Activated naive CD4-positive, alpha-beta T cell treated with anti-CD3 and anti-CD28 coated beads for 36 hours (primary cell): Measurements from ENCODE around the gene KCNQ1. TPM values are rescaled to one million over a fixed set of nuclear protein-coding genes. Genes with fewer than 3 reads are reported as not detected.

Source experiments
- CTCF ChIA-PET: fragments of 350-600 bp; sonication (Branson Sonifier 250); formaldehyde crosslinking; loops from one replicate; lab custom pipeline; 2021; ENCODE audit warnings: antibody characterized with exemption; lab: Charles Lee
- DNase-seq: peaks from one replicate; pipeline ENCODE4 v3.0.0-alpha.2; 2020
- H3K27ac Mint-ChIP-seq: one replicate; pipeline ENCODE4 v1.8.0; 2021; ENCODE audit warnings: mild to moderate bottlenecking, mixed read lengths
- H3K27me3 Mint-ChIP-seq: one replicate; pipeline ENCODE4 v1.8.0; 2021; ENCODE audit warnings: low read depth, mixed read lengths
- H3K36me3 Mint-ChIP-seq: one replicate; pipeline ENCODE4 v1.8.0; 2021; ENCODE audit warnings: low read depth, mixed read lengths
- H3K4me1 Mint-ChIP-seq: one replicate; pipeline ENCODE4 v1.8.0; 2021; ENCODE audit warnings: low read depth, mixed read lengths
- H3K4me3 Mint-ChIP-seq: one replicate; pipeline ENCODE4 v1.8.0; 2021; ENCODE audit warnings: mild to moderate bottlenecking, moderate library complexity, mixed read lengths
- H3K9me3 Mint-ChIP-seq: one replicate; pipeline ENCODE4 v1.8.0; 2021; ENCODE audit warnings: mixed read lengths
- intact Hi-C: fragments of 100-400 bp; cut with micrococcal nuclease; formaldehyde crosslinking; loops from one replicate; pipeline ENCODE4 v1.15.1; 2023
- total RNA-seq, 2 experiments: library from RNA; stranded (reverse); gene quantifications; one replicate each; pipeline ENCODE4 v1.2.3, GENCODE V29; 2021

Gene KCNQ1
- total RNA-seq, 2 experiments from 2014 or later = 10.6 to 10.8 TPM

DNA sequence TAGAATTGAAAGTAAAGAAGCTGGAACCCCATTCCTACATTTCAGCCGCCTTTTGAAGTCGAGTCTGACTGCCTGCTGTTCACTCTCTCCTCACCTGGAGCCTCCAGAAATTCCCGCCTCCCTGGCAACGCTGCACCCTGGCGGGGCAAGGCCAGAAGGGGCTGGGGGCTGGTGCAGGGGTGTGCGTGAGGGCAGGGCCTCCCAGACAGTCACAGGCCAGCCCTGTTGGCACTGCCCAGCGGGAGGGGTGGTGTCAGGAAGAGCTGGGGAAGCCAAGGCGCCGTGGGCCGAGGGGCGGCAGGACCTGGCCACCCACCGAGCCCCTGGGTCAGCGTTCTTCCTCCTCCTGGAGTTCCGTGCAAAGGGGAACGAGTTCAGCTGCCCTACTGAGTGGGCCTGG lies 131.7 kb downstream of the KCNQ1 start:
- Mint-ChIP-seq H3K27me3 (no peaks in the 10 kb centered on the region), H3K9me3 (no peaks in the 10 kb centered on the region), H3K4me3 (no peak overlapping the region), H3K4me1 (no peaks in the 10 kb centered on the region), H3K27ac (no peak overlapping the region), H3K36me3 (no peaks in the 10 kb centered on the region)
- DNase-seq = no peak
- CTCF ChIA-PET = no interaction called here
- intact Hi-C loops = no loop called here

DNA sequence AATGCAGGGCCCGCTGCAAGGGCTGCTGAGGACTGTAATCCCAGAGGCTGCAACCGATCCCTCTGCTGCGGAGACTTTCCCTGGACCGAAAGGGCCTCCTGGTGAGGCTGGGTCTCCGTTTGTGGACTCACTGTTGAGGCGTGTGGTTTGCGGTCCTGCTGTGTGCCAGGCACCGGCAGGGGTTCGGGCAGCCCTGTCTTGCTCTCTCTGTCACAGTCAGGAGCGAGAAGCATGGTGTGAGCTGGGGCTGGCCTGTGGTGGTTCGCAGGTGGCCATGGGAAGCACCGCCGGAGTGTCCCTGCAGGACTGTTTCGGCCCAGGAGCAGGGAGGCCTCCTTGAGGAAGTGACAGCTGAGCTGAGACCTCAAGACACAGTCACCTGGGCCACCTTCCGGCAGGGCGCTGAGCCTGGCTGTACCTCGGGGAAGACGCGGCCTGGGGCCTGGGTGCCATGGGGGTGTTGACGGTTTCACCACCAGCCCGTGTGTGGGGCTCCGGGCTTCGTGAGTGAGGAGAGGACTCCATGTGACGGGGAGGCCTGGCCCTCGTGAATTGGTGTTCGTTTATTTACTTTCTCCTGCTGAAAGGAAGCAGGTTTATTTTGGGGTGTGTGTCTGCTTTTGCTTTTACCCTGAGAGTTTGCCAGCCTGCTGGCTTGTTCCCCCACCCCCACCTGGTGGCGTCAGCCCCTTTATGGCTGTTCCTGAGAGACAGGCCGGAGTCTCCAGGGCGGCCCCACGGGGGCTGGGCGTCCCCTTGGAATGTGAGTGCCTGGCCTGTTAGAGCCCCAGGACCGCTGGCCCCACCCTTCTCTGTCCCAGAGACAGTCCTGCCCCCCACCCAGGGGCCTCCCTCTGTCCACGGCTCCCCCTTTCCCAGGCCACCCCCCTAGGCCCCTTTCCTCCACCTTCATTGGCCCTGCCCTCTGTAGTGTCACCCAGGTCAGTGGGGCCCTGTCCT lies 132.5 kb downstream of the KCNQ1 start:
- peak; percentile 3 for DNase-seq
- H3K4me1 Mint-ChIP-seq = no peaks in the 10 kb centered on the region
- no peaks in the 10 kb centered on the region for H3K27me3 Mint-ChIP-seq
- CTCF ChIA-PET = no interaction called here
- H3K9me3 Mint-ChIP-seq = no peaks in the 10 kb centered on the region
- no peaks in the 10 kb centered on the region for H3K36me3 Mint-ChIP-seq
- no peak overlapping the region for H3K27ac Mint-ChIP-seq
- no peak overlapping the region for H3K4me3 Mint-ChIP-seq
- intact Hi-C loops = no loop called here

DNA sequence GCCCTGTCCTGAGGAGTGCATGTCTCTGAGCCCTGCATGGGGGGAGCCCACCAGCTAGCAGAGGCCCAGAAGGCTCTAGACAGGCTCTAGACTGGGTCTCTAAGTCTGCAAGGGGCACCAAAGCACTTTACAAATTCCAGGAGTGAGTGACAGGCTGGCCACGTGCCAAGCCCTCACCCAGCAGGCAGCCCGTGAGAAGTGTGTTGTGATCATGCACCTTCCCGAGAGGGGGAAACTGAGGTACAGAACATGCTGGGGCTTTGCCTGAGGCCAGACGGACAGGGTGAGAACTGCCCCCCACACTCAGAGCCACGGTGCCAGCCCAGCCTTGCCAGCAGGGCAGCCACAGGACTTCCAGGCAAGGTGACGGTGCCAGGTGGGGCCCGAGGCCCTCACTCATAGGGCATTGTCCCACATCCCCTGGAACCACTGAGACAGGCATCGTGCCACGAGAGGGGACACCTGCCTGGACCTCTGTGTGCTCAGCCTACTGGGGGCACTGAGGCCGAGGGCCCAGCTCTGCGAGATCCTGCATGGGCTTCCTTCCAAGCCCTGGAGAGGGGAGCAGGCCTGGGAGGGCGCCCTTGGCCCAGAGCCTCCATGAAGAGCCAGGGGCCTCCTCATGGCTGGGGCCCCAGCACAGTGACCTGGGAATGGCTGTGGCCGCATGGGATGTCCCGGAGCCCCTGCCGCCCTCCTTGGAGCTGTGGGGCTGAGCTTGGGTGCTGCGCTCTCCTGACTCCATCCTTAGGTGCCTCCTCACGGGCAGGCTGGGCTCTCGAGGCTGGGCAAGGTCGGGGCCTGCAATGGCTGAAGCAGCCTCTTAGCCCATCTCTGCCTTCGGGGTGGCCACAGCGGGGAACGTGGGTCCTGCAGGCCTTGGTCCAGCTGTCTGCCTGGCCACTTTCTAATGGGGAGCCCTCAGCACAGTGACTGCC lies 133.5 kb downstream of the KCNQ1 start:
- CTCF ChIA-PET = no interaction called here
- H3K4me3 Mint-ChIP-seq = no peak overlapping the region

DNA sequence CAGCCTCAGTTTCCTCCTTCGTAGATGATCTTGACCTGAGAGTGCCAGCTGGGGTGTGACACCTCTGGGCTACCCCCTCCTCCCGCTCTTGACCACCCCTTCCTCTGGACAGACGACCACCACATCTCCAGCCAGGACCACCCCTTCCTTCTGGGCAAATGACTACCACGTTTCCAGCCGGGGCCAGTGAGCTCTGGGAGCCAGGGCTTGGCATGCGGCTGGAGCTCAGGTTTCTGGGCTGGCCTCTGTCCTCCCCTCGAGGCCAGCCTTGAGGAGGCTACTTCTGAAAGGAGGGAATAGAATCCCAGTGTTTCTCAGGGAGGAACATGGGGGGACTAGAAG lies 134.1 kb downstream of the KCNQ1 start:
- CTCF ChIA-PET = no interaction called here
- Mint-ChIP-seq H3K4me1 (no peaks in the 10 kb centered on the region), H3K9me3 (no peaks in the 10 kb centered on the region), H3K4me3 (no peak overlapping the region), H3K27ac (no peak overlapping the region), H3K36me3 (no peaks in the 10 kb centered on the region), H3K27me3 (no peaks in the 10 kb centered on the region)
- DNase-seq = peak; percentile 2
- intact Hi-C loops = no loop called here

More for the DNA sequence above, 133.5 kb downstream of the KCNQ1 start:
- intact Hi-C loops = no loop called here
- no peaks in the 10 kb centered on the region for H3K4me1 Mint-ChIP-seq
- H3K9me3 Mint-ChIP-seq = no peaks in the 10 kb centered on the region
- H3K27ac Mint-ChIP-seq = no peak overlapping the region
- H3K36me3 Mint-ChIP-seq = no peaks in the 10 kb centered on the region
- no peak for DNase-seq
- H3K27me3 Mint-ChIP-seq = no peaks in the 10 kb centered on the region

DNA sequence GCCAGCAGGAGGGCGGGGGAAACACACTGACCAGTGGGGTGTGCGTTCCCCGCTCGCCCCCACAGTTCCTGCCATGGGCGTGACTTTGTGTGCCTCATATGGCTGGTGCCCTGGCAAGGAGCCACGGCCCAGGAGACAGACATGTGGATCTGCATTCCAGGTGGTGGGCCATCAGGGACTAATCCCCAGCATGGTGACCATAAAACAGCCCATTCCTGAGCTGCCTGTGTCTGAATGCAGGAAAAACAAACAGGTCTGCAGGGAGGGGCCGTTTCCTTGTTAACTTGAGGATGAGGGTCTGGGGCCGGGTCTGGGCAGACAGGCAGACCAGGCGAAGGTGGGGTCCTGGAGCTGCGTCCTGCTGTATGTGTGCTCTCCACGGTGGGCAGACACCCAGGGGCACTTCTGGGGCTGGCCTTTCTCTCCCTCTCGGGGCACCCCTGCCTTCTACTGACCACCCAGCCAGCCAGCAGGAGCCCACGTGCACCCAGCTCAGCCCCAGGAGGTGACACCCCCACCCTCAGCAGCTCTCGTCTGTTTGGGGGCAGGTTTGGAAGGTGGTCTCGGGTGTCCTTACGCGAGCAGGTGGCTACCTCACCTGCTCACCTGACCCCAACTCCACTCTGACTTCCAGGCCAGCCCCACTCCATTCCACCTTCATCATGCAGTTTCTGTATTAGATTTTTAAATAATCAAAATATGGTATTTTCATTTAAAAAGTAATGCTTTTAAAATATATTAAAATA lies 134.7 kb downstream of the KCNQ1 start:
- Mint-ChIP-seq H3K36me3 (no peaks in the 10 kb centered on the region), H3K27ac (no peak overlapping the region), H3K4me3 (no peak overlapping the region), H3K27me3 (no peaks in the 10 kb centered on the region), H3K9me3 (no peaks in the 10 kb centered on the region), H3K4me1 (no peaks in the 10 kb centered on the region)
- intact Hi-C loops = no loop called here
- DNase-seq = no peak
- CTCF ChIA-PET = no interaction called here

DNA sequence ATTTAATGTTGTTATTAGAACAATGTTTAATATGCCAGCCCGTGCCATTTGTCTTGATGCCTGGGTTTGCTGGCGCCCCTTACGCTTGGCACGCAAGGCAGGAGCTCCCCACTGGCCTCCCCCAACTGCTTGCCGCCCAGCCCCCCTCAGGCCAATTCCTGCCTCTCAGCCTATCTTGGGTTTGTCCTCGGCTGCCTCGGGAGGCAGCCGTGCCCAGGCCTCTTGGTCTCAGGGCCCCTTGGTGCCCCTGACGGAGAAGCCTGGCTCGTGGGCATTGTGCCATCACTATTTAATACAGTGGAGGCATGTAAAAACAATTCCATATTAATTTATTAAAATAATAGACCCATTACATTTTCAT lies 135.2 kb downstream of the KCNQ1 start:
- intact Hi-C loops = no loop called here
- no peak for DNase-seq
- Mint-ChIP-seq H3K4me3 (no peak overlapping the region), H3K27me3 (no peaks in the 10 kb centered on the region), H3K27ac (no peak overlapping the region), H3K9me3 (no peaks in the 10 kb centered on the region), H3K36me3 (no peaks in the 10 kb centered on the region), H3K4me1 (no peaks in the 10 kb centered on the region)
- CTCF ChIA-PET = no interaction called here

DNA sequence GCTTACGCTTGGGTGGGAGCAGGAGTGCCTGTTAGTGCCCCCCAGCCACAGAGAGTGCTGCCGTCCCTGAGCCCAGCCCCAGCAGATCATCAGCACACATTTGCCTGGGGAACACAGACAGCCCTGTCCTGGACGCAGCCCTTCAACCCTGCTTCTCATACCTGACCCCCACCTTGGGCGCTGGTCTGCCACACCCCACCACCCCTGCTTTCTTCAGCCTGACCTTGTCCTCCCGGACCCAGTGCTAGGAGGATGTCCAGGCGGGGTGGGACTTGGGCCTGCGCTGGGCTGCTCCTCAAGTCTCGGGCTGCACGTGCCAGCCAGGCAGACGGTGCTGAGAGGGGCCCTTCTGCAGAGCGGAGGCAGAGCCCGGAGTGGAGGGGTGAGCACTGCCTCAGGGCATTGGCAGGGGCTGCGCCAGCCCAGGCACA lies 135.8 kb downstream of the KCNQ1 start:
- CTCF ChIA-PET = no interaction called here
- DNase-seq = peak; percentile 2
- Mint-ChIP-seq H3K27ac (no peak overlapping the region), H3K4me3 (no peak overlapping the region), H3K27me3 (no peaks in the 10 kb centered on the region), H3K4me1 (no peaks in the 10 kb centered on the region), H3K36me3 (no peaks in the 10 kb centered on the region), H3K9me3 (no peaks in the 10 kb centered on the region)
- intact Hi-C loops = no loop called here

DNA sequence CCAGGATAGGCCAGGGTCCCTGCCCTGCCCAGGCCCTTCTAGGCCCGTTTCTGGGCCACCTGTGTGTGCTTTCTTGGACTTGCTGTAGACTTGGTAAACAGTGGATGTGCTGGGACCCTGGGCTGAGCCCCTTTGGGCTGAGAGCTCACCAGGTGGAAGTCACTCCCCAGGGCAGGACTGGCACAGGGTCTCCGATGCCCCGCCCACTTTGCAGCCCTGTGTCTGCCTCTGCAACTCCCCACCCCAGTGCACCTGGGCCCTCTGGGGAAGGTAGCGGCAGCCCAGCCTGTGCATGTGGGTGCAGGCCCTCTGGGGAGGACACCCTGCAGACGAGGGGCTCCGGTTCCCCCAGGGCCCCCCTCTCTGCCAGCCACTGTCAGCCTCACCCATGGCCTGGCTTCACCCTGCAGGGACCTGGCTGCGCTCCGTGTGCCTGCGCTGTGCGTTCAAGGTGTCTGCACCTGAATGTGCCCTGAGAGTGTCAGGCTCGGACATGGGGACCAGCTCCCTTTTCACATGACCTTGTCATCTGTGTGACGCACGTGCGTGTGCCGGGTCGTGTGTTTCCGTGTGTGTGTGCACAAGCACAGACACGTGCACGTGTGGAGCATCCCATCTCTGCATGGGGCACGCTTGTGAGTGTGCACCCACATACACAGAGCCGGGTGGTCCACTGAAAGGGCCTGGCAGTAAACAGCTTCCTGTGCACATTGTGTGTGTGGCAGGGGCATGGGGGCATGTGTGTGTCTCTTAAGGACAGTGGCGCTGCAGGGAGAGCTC lies 136.5 kb downstream of the KCNQ1 start:
- Mint-ChIP-seq H3K4me3 (no peak overlapping the region), H3K36me3 (no peaks in the 10 kb centered on the region), H3K9me3 (no peaks in the 10 kb centered on the region), H3K27me3 (no peaks in the 10 kb centered on the region), H3K27ac (no peak overlapping the region), H3K4me1 (no peaks in the 10 kb centered on the region)
- intact Hi-C loops = no loop called here
- CTCF ChIA-PET = no interaction called here
- DNase-seq = no peak

DNA sequence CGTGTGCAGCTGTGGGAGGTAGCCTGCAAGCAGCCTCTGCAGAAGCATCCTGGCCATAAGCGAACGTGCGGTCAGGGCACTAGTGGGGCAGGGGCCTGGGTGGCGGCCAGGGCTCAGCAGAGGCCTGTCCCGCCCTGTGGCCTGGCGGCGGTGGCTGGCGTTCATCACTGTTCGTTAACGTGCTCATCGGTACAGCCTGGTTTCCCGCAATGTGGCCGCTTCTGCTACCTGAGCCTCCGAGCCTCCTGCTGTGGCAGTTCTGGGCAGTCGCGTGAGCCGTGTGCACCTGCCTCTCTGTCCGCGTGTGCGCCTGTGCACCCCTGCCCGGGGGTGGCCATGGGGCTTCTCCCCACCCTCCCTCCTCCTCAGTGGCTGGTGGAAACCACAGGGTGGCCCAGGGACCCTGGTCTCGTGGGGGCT lies 137.1 kb downstream of the KCNQ1 start:
- CTCF ChIA-PET = no interaction called here
- Mint-ChIP-seq H3K4me3 (no peak overlapping the region), H3K9me3 (no peaks in the 10 kb centered on the region), H3K27me3 (no peaks in the 10 kb centered on the region), H3K36me3 (no peaks in the 10 kb centered on the region), H3K27ac (no peak overlapping the region), H3K4me1 (no peaks in the 10 kb centered on the region)
- intact Hi-C loops = no loop called here
- peak; percentile 2 for DNase-seq

DNA sequence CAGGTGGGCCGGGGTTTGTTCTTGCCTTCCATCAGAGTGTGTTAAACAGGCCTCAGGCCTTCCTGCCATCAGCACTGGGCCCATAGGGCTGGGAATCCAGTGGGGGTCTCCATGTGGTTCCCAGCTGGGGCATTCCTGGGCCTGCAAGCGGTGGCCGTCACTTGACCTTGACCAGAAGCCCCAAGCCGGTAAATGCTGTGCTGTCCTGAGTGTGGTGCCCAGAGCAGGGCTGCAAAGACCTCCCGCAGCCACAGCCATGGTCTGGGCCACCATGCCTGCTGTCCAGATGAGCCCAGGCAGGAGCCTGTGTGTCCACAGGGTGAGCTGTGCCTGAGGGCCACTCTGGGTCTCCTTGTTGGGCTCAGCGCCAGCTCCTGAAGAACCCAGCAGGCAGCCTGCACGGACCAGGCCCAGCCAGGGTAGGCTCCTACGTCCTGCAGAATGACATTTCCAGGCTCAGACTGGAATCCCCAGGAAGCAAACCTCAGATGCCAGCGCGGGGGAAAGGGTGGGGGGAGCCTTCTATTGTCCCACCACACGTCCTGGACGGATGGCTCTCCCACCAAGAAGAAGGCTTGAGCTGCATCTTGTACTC lies 137.6 kb downstream of the KCNQ1 start:
- H3K36me3 Mint-ChIP-seq = no peaks in the 10 kb centered on the region
- no peaks in the 10 kb centered on the region for H3K9me3 Mint-ChIP-seq
- no peak overlapping the region for H3K4me3 Mint-ChIP-seq
- no peaks in the 10 kb centered on the region for H3K27me3 Mint-ChIP-seq
- intact Hi-C loops = no loop called here
- CTCF ChIA-PET = no interaction called here
- DNase-seq = no peak
- no peak overlapping the region for H3K27ac Mint-ChIP-seq
- H3K4me1 Mint-ChIP-seq = no peaks in the 10 kb centered on the region

DNA sequence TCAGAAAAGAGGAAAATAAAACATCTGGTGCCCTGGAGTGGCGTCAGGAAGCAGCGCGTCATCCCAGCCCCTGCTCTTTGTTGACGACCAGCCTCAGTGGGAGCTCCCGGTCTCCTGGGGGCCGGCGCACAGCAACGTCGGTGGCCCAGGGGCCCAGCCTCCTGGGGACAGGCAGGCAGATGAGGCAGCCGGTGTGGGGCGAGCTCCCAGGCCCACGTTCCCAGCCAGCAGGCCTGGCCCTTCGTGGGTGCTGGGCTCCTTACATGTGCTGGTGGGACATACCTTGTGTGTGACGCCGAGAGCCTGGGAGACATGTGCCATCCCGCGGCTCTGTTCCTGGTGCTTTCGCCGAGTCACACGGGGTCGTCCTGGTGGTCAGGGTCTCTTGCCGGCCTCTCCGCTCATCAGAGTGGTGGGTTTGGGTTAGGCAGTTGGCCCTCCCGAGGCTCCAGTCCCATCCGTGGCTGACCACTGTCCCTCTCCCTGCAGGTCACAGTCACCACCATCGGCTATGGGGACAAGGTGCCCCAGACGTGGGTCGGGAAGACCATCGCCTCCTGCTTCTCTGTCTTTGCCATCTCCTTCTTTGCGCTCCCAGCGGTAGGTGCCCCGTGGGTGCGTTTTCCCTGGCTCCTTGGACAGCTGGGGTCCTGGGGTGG lies 138.3 kb downstream of the KCNQ1 start:
- Mint-ChIP-seq H3K9me3 (no peaks in the 10 kb centered on the region), H3K27ac (no peak overlapping the region), H3K36me3 (no peaks in the 10 kb centered on the region), H3K27me3 (no peaks in the 10 kb centered on the region), H3K4me3 (no peak overlapping the region), H3K4me1 (no peaks in the 10 kb centered on the region)
- CTCF ChIA-PET = no interaction called here
- intact Hi-C loops = no loop called here
- DNase-seq = no peak
